Measurements from ENCODE around the gene ZBTB20. TPM values are rescaled to one million over a fixed set of nuclear protein-coding genes. Genes with fewer than 3 reads are reported as not detected.

ZBTB20 gene
- total and polyA plus RNA-seq, 10 of the 15 experiments (the other 5 are each of a cell fraction or from before 2014, with no cell fraction given): 0.20 to 5.5 (median 2.2) TPM

GRCh38 chr3:115154611-115155010, 7.5 kb upstream of the ZBTB20 start:
- Histone ChIP-seq H3K36me3 (ENCODE audit: control insufficient read depth in 2 of 2, insufficient read depth in 2 of 2, low read length in 1 of 2) (no peaks in the 10 kb centered on the region), H3K27me3 (replicated peaks in 1 of 2; ENCODE audit: control insufficient read depth in 2 of 2, insufficient read depth in 2 of 2, low read length in 1 of 2) (no peaks in the 10 kb centered on the region), H3K4me1 (ENCODE audit: control insufficient read depth, insufficient read depth, low read length) (no peaks in the 10 kb centered on the region), H3K9me3 (replicated peaks; ENCODE audit: control insufficient read depth, insufficient read depth, low read length) (peaks cover 9% of the 10 kb centered on the region), H3K27ac (ENCODE audit: control insufficient read depth, insufficient read depth) (no peak overlapping the region), H3K79me2 (ENCODE audit: control insufficient read depth, insufficient read depth, low read length) (no peaks in the 10 kb centered on the region), H3K4me3 (no peak overlapping the region), H3K4me2 (ENCODE audit: control insufficient read depth, insufficient read depth) (no peak overlapping the region), H3K9ac (ENCODE audit: control insufficient read depth, insufficient read depth, low read length) (no peak overlapping the region), H4K20me1 (ENCODE audit: control insufficient read depth, insufficient read depth) (no peaks in the 10 kb centered on the region), H2AFZ (ENCODE audit: control insufficient read depth, low read depth, low read length) (no peak overlapping the region; the same call in 1 of the 2 replicates)
- RAD21 ChIA-PET (ENCODE audit: unreplicated experiment): no interaction called here
- no TSS peak for BruUV-seq (replicated peaks)
- FAIRE-seq (no peak), DNase-seq (ENCODE audit: low read depth, low spot score) (no peak), ATAC-seq (no peak)
- CTCF ChIA-PET: interaction anchor here (0.6 kb wide), 1 partner anchor 1628 kb away, joined by 4 read pairs; no protein-coding TSS in a partner anchor
- in situ Hi-C loops (cut with MboI): no loop called here
- POLR2A ChIA-PET: interaction anchor here (1.1 kb wide), 1 partner anchor 9 kb away, joined by 3 read pairs; no protein-coding TSS in a partner anchor
- no peak for TF ChIP-seq SIN3A (IDR thresholded peaks at IDR 0.05; ENCODE audit: low read depth, low read length)
- TF ChIP-seq BCL11A (IDR thresholded peaks at IDR 0.05; ENCODE audit: low read depth, low read length): no peak
- TF ChIP-seq POLR2AphosphoS2 (IDR thresholded peaks at IDR 0.05; ENCODE audit: low read depth, low read length): no peak
- intact Hi-C loops (cut with micrococcal nuclease; ENCODE audit: unreplicated experiment): no loop called here
- WGBS (ENCODE audit: insufficient coverage, insufficient replicate concordance, low lambda C conversion rate, missing lambda C conversion rate): 28% methylated on average over 3 of the region's 3 CpGs
- SMC1A ChIA-PET (ENCODE audit: uncharacterized antibody, unreplicated experiment): interaction anchor here (1.0 to 1.8 kb wide), 3 partner anchors 9 to 52 kb away, joined by 3 to 4 read pairs (median 4); no protein-coding TSS in a partner anchor

GRCh38 chr3:115151921-115152320, 4.8 kb upstream of the ZBTB20 start:
- no peaks in the 10 kb centered on the region for H3K36me3 ChIP-seq (ENCODE audit: control insufficient read depth in 2 of 2, insufficient read depth in 2 of 2, low read length in 1 of 2)
- ChIA-PET CTCF (no interaction called here), POLR2A (no interaction called here), RAD21 (ENCODE audit: unreplicated experiment) (no interaction called here), SMC1A (ENCODE audit: uncharacterized antibody, unreplicated experiment) (no interaction called here)
- no peak for TF ChIP-seq SMAD1 (IDR thresholded peaks at IDR 0.05; ENCODE audit: low read depth, partially characterized antibody)
- no peak for TF ChIP-seq KLF5 (IDR thresholded peaks at IDR 0.05; ENCODE audit: partially characterized antibody)
- TF ChIP-seq YY1 (IDR thresholded peaks at IDR 0.05; ENCODE audit: low read depth, low read length): no peak
- TF ChIP-seq ZZZ3 (IDR thresholded peaks at IDR 0.05; ENCODE audit: control insufficient read depth, insufficient read length, low read depth): no peak
- no peak for TF ChIP-seq PAX5 (IDR thresholded peaks at IDR 0.05; ENCODE audit: borderline replicate concordance, low read depth, low read length)
- TF ChIP-seq CREB1 (IDR thresholded peaks at IDR 0.05; ENCODE audit: low read depth): no peak
- TF ChIP-seq SMAD5 (IDR thresholded peaks at IDR 0.05; ENCODE audit: low read depth): no peak
- TF ChIP-seq PBX3 (IDR thresholded peaks at IDR 0.05; ENCODE audit: insufficient replicate concordance, low read depth, low read length): no peak
- TF ChIP-seq POLR2AphosphoS2 (IDR thresholded peaks at IDR 0.05; ENCODE audit: low read depth, low read length): no peak
- no peak for TF ChIP-seq IKZF2 (IDR thresholded peaks at IDR 0.05)
- no peak for TF ChIP-seq FOS (IDR thresholded peaks at IDR 0.05; ENCODE audit: borderline replicate concordance, extremely low read depth, insufficient read length)
- TF ChIP-seq, protein P1, sequence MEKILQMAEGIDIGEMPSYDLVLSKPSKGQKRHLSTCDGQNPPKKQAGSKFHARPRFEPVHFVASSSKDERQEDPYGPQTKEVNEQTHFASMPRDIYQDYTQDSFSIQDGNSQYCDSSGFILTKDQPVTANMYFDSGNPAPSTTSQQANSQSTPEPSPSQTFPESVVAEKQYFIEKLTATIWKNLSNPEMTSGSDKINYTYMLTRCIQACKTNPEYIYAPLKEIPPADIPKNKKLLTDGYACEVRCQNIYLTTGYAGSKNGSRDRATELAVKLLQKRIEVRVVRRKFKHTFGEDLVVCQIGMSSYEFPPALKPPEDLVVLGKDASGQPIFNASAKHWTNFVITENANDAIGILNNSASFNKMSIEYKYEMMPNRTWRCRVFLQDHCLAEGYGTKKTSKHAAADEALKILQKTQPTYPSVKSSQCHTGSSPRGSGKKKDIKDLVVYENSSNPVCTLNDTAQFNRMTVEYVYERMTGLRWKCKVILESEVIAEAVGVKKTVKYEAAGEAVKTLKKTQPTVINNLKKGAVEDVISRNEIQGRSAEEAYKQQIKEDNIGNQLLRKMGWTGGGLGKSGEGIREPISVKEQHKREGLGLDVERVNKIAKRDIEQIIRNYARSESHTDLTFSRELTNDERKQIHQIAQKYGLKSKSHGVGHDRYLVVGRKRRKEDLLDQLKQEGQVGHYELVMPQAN (conservative IDR thresholded peaks at IDR 0.05): no peak
- TF ChIP-seq ZBED1 (IDR thresholded peaks at IDR 0.05; ENCODE audit: borderline replicate concordance): no peak
- no peak for TF ChIP-seq BRCA1 (IDR thresholded peaks at IDR 0.05; ENCODE audit: low read depth, low read length)
- TF ChIP-seq FOXK2 (IDR thresholded peaks at IDR 0.05): no peak
- no peak for TF ChIP-seq RAD51 (IDR thresholded peaks at IDR 0.05)
- H4K20me1 ChIP-seq (ENCODE audit: control insufficient read depth, insufficient read depth): no peaks in the 10 kb centered on the region
- no peaks in the 10 kb centered on the region for H3K4me1 ChIP-seq (ENCODE audit: control insufficient read depth, insufficient read depth, low read length)
- H2AFZ ChIP-seq (ENCODE audit: control insufficient read depth, low read depth, low read length): no peak overlapping the region
- no peak for FAIRE-seq
- no peak overlapping the region for H3K4me2 ChIP-seq (ENCODE audit: control insufficient read depth, insufficient read depth)
- no peaks in the 10 kb centered on the region for H3K27me3 ChIP-seq (replicated peaks in 1 of 2; ENCODE audit: control insufficient read depth in 2 of 2, insufficient read depth in 2 of 2, low read length in 1 of 2)
- no peak overlapping the region for H3K9ac ChIP-seq (ENCODE audit: control insufficient read depth, insufficient read depth, low read length)
- no peaks in the 10 kb centered on the region for H3K9me3 ChIP-seq (replicated peaks; ENCODE audit: control insufficient read depth, insufficient read depth, low read length)
- H3K4me3 ChIP-seq: no peak overlapping the region
- no peak for DNase-seq (ENCODE audit: low read depth, low spot score)
- H3K79me2 ChIP-seq (ENCODE audit: control insufficient read depth, insufficient read depth, low read length): no peaks in the 10 kb centered on the region
- no TSS peak for BruUV-seq (replicated peaks)
- in situ Hi-C loops (cut with MboI) (no loop called here), intact Hi-C loops (cut with micrococcal nuclease; ENCODE audit: unreplicated experiment) (no loop called here)
- WGBS (ENCODE audit: insufficient coverage, insufficient replicate concordance, low lambda C conversion rate, missing lambda C conversion rate): 98% methylated on average over 2 of the region's 2 CpGs
- no peak overlapping the region for H3K27ac ChIP-seq (ENCODE audit: control insufficient read depth, insufficient read depth)
- ATAC-seq: no peak
